HepG2 (cell line): ENCODE data around the gene CCDC93.

ENCODE experiments used
- CBX5 ChIP-seq: sonication (generic); formaldehyde crosslinking; IDR thresholded peaks from 2 replicates; pipeline ENCODE4 v1.4.0; 2020; ENCODE audit warnings: missing genetic modification reagents, borderline replicate concordance
- CTCF ChIP-seq: sonication (generic); formaldehyde crosslinking; IDR thresholded peaks from 2 replicates; pipeline ENCODE4 v1.5.0; 2020; ENCODE audit warnings: mild to moderate bottlenecking, missing genetic modification reagents, moderate library complexity
- ESRRA ChIP-seq: sonication (generic); formaldehyde crosslinking; IDR thresholded peaks from 2 replicates; pipeline ENCODE4 v1.5.1; 2020; ENCODE audit warnings: mild to moderate bottlenecking, low read depth, missing genetic modification reagents
- HNRNPL ChIP-seq: fragments of 200-400 bp; formaldehyde crosslinking; IDR thresholded peaks from 2 replicates; pipeline ENCODE4 v1.6.1; 2017; ENCODE audit warnings: mild to moderate bottlenecking, low read depth, low read length
- MAZ ChIP-seq, 2 experiments: sonication (generic) in 1 of 2; formaldehyde crosslinking in 1 of 2; IDR thresholded peaks; 2 replicates each; pipeline versions ENCODE4 v1.5.0 to v1.6.1; 2012 to 2020; ENCODE audit warnings: low read depth in 2 of 2, mild to moderate bottlenecking in 2 of 2, borderline replicate concordance in 1 of 2, improper control_type of control experiment in 1 of 2, low read length in 1 of 2, missing genetic modification reagents in 1 of 2, moderate library complexity in 1 of 2
- NFE2L1 ChIP-seq: sonication (generic); formaldehyde crosslinking; IDR thresholded peaks from 2 replicates; pipeline ENCODE4 v1.4.0; 2020; ENCODE audit warnings: missing genetic modification reagents, mild to moderate bottlenecking, borderline replicate concordance
- SUZ12 ChIP-seq: fragments of 150-350 bp; IDR thresholded peaks from 2 replicates; pipeline ENCODE4 v1.6.1; 2014; ENCODE audit warnings: low read depth, low read length
- ZMYM4 ChIP-seq: sonication (generic); formaldehyde crosslinking; IDR thresholded peaks from 2 replicates; pipeline ENCODE4 v1.8.1; 2023; ENCODE audit warnings: mild to moderate bottlenecking, missing genetic modification reagents

- TF ChIP-seq NFE2L1 (CRISPR knock-in tag) (no peak), MAZ (IDR thresholded peaks at IDR 0.05; ENCODE audit: borderline replicate concordance, low read depth, low read length) (no peak), MAZ (CRISPR knock-in tag; IDR thresholded peaks at IDR 0.05; ENCODE audit: low read depth) (no peak), CTCF (CRISPR knock-in tag) (no peak), SUZ12 (no peak), HNRNPL (no peak), ZMYM4 (CRISPR knock-in tag) (no peak), ESRRA (CRISPR knock-in tag) (no peak), CBX5 (CRISPR knock-in tag) (no peak)
These were observed 7.5 kb upstream of the CCDC93 start for GRCh38 chr2:118021356-118021755.
